OCI-LY1 (cell line): ENCODE data around the gene ABR.

Experiments used
- H2AFZ ChIP-seq: fragments of 200-600 bp; sonication (generic), shearing (Covaris generic); 2 replicates; pipeline ENCODE4 v1.6.0; 2014; ENCODE audit warnings: antibody characterized with exemption, mild to moderate bottlenecking, low read length
- H3F3A ChIP-seq: fragments of 200-600 bp; sonication (generic), shearing (Covaris generic); 2 replicates; pipeline ENCODE4 v1.6.0; 2014; ENCODE audit warnings: mild to moderate bottlenecking, antibody characterized with exemption, low read length, moderate library complexity; ENCODE audit not compliant: insufficient read depth
- H3K27ac ChIP-seq: fragments of 200-600 bp; sonication (generic); 2 replicates; pipeline ENCODE4 v1.5.1; 2014; ENCODE audit warnings: low read length, mixed run types, mild to moderate bottlenecking, low read depth; ENCODE audit not compliant: poor library complexity, severe bottlenecking
- H3K27me3 ChIP-seq: fragments of 200-600 bp; sonication (generic); 2 replicates; pipeline ENCODE4 v1.6.0; 2014; ENCODE audit warnings: antibody characterized with exemption, mild to moderate bottlenecking, low read length, moderate library complexity; ENCODE audit not compliant: insufficient read depth
- H3K36me3 ChIP-seq: fragments of 200-600 bp; sonication (generic); 2 replicates; pipeline ENCODE4 v1.6.1; 2014; ENCODE audit warnings: mild to moderate bottlenecking, antibody characterized with exemption, low read length, moderate library complexity, mixed read lengths; ENCODE audit not compliant: insufficient read depth
- H3K4me1 ChIP-seq: fragments of 200-600 bp; sonication (generic); 2 replicates; pipeline ENCODE4 v1.5.1; 2014; ENCODE audit warnings: mild to moderate bottlenecking, low read length, moderate library complexity; ENCODE audit not compliant: insufficient read depth, severe bottlenecking
- H3K4me2 ChIP-seq: fragments of 200-600 bp; sonication (generic), shearing (Covaris generic); 2 replicates; pipeline ENCODE4 v1.6.1; 2014; ENCODE audit warnings: low read length
- H3K4me3 ChIP-seq: fragments of 200-600 bp; sonication (generic); 2 replicates; pipeline ENCODE4 v1.5.1; 2014; ENCODE audit warnings: low read length, low read depth, mild to moderate bottlenecking, mixed read lengths; ENCODE audit not compliant: poor library complexity, severe bottlenecking
- H3K79me2 ChIP-seq: fragments of 200-600 bp; shearing (Covaris generic); 2 replicates; pipeline ENCODE4 v1.6.1; 2016; ENCODE audit warnings: mixed run types, low read length, mixed read lengths; ENCODE audit not compliant: insufficient read depth
- H3K9ac ChIP-seq: fragments of 200-600 bp; sonication (generic), shearing (Covaris generic); 2 replicates; pipeline ENCODE4 v1.6.1; 2014; ENCODE audit warnings: mild to moderate bottlenecking, low read length, mixed read lengths
- H3K9me2 ChIP-seq: fragments of 200-600 bp; sonication (generic), shearing (Covaris generic); 2 replicates; pipeline ENCODE4 v1.6.1; 2014; ENCODE audit warnings: low read depth, mild to moderate bottlenecking, low read length, mixed read lengths
- H3K9me3 ChIP-seq: fragments of 200-600 bp; shearing (Covaris generic); 2 replicates; pipeline ENCODE4 v1.6.1; 2014; ENCODE audit warnings: low read length, mixed read lengths
- H4K20me1 ChIP-seq: fragments of 200-600 bp; sonication (generic), shearing (Covaris generic); 2 replicates; pipeline ENCODE4 v1.6.0; 2016; ENCODE audit warnings: mild to moderate bottlenecking, low read length; ENCODE audit not compliant: insufficient read depth
- EZH2 ChIP-seq: fragments of 200-600 bp; sonication (generic), shearing (Covaris generic); IDR thresholded peaks from 2 replicates; pipeline ENCODE4 v1.8.0; 2017; ENCODE audit warnings: borderline replicate concordance, mixed run types, mild to moderate bottlenecking, antibody characterized with exemption, low read length, moderate library complexity, mixed read lengths
- TF ChIP-seq, protein P1 (sequence below): fragments of 200-600 bp; sonication (generic), shearing (Covaris generic); IDR thresholded peaks from 2 replicates; pipeline ENCODE4 v1.5.1; 2017; ENCODE audit warnings: mild to moderate bottlenecking, antibody characterized with exemption, low read length, moderate library complexity, mixed read lengths

ABR gene

DNA sequence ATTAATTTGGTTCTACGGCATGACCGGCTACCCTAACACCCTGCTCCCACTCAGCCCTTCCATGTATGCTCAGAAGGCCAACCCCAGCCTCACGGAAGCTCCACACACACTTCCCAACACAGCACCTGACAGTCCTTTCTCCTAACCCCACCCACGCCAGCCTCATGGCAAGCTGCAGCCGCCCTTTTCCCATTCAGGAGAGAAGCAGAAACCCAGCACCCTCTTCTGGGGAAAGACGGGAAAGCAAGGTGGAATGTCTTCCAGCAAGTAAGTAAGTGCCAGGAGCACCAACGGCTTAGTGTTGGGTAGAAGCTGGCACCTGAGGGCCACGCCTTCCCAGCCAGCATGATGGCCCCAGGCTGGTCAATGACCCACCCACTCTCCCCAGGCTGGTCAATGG lies 32.1 kb downstream of the ABR start:
- H3K27ac ChIP-seq: no peak overlapping the region
- H3K4me3 ChIP-seq: no peak overlapping the region
- no peaks in the 10 kb centered on the region for H3K9me3 ChIP-seq
- no peak overlapping the region for H3K4me2 ChIP-seq
- H3K4me1 ChIP-seq: no peaks in the 10 kb centered on the region
- H3F3A ChIP-seq: no peaks in the 10 kb centered on the region
- no peaks in the 10 kb centered on the region for H3K9me2 ChIP-seq
- peaks cover 16% of the 10 kb centered on the region; the same call in 1 of the 2 replicates for H3K36me3 ChIP-seq
- H3K9ac ChIP-seq: no peak overlapping the region
- TF ChIP-seq, protein P1, sequence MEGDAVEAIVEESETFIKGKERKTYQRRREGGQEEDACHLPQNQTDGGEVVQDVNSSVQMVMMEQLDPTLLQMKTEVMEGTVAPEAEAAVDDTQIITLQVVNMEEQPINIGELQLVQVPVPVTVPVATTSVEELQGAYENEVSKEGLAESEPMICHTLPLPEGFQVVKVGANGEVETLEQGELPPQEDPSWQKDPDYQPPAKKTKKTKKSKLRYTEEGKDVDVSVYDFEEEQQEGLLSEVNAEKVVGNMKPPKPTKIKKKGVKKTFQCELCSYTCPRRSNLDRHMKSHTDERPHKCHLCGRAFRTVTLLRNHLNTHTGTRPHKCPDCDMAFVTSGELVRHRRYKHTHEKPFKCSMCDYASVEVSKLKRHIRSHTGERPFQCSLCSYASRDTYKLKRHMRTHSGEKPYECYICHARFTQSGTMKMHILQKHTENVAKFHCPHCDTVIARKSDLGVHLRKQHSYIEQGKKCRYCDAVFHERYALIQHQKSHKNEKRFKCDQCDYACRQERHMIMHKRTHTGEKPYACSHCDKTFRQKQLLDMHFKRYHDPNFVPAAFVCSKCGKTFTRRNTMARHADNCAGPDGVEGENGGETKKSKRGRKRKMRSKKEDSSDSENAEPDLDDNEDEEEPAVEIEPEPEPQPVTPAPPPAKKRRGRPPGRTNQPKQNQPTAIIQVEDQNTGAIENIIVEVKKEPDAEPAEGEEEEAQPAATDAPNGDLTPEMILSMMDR: no peak; the same call in 1 of the 2 replicates
- no peak for TF ChIP-seq EZH2
- no peaks in the 10 kb centered on the region for H4K20me1 ChIP-seq
- H2AFZ ChIP-seq: no peak overlapping the region
- no peaks in the 10 kb centered on the region for H3K27me3 ChIP-seq
- H3K79me2 ChIP-seq: 0 out of 2 replicates have a peak, but pooled peaks cover 3% of the 10 kb centered on the region

- Histone ChIP-seq H3K9ac (no peak overlapping the region), H3K9me3 (no peaks in the 10 kb centered on the region), H3K27me3 (no peaks in the 10 kb centered on the region), H3K27ac (no peak overlapping the region), H3F3A (no peaks in the 10 kb centered on the region), H4K20me1 (no peaks in the 10 kb centered on the region), H3K4me2 (no peak overlapping the region), H3K79me2 (0 out of 2 replicates have a peak, but pooled peaks cover 3% of the 10 kb centered on the region), H3K4me3 (no peak overlapping the region), H2AFZ (no peak overlapping the region), H3K9me2 (no peaks in the 10 kb centered on the region), H3K4me1 (no peaks in the 10 kb centered on the region), H3K36me3 (peaks cover 13% of the 10 kb centered on the region; the same call in 1 of the 2 replicates)
- TF ChIP-seq EZH2: no peak
- TF ChIP-seq, protein P1: no peak
These were observed 33.1 kb downstream of the ABR start for GRCh38 chr17:1146561-1147265.

DNA sequence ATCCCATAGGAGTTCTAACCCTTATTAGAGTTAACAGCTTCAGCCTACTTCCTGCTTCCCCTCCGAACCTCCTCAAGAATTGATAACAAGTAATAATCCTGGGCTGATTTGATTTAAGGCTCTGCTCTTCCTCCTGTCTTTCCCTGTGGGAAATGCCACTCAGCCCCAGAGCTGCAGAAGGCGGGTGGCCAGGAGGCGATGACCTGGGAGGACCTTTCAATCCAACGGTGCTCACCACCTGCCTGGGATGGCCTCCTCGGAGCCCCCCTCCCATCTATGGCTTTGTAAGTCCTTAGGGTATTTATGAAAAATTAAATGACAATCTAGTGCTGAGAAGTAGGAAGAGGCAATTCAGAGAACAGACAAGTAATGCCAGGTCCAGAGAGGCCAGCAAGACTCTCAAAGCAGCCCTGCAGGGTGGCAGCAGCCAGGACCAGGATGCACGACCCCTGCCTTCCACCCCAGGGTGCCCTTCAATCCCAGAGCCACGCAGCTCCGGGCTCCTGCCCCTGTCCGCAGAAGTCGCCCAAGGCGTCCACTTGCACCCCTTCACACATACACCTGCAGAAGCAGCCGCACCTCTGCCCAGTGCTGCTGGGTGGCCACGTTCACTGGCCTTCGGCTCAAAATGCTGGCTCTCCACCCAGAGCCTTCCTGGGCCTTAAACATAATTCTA lies 34.3 kb downstream of the ABR start:
- no peak overlapping the region for H3K4me2 ChIP-seq
- peaks cover 10% of the 10 kb centered on the region; the same call in 1 of the 2 replicates for H3K36me3 ChIP-seq
- H3K27ac ChIP-seq: no peak overlapping the region
- no peak overlapping the region for H3K9ac ChIP-seq
- H3K79me2 ChIP-seq: 0 out of 2 replicates have a peak, but pooled peaks cover 3% of the 10 kb centered on the region
- H3K4me1 ChIP-seq: peaks cover 5% of the 10 kb centered on the region
- no peaks in the 10 kb centered on the region for H4K20me1 ChIP-seq
- no peaks in the 10 kb centered on the region for H3K9me3 ChIP-seq
- no peaks in the 10 kb centered on the region for H3F3A ChIP-seq
- H3K4me3 ChIP-seq: no peak overlapping the region
- no peaks in the 10 kb centered on the region for H3K9me2 ChIP-seq
- no peaks in the 10 kb centered on the region for H3K27me3 ChIP-seq
- no peak overlapping the region for H2AFZ ChIP-seq
- TF ChIP-seq EZH2: no peak
- TF ChIP-seq, protein P1: no peak
